MM.1S (cell line): ENCODE measurements around the gene CENPM.

Experiments used
- DNase-seq: peaks from one replicate; pipeline ENCODE4 v3.0.0-alpha.2; 2015
- H2AFZ ChIP-seq: fragments of 300-600 bp; sonication (generic); 2 replicates; pipeline ENCODE4 v1.6.0; 2016; ENCODE audit warnings: antibody characterized with exemption, low read length
- H3F3A ChIP-seq: fragments of 300-600 bp; sonication (generic); 2 replicates; pipeline ENCODE4 v1.6.1; 2016; ENCODE audit warnings: mild to moderate bottlenecking, antibody characterized with exemption, low read length, moderate library complexity, mixed read lengths; ENCODE audit not compliant: insufficient read depth
- H3K27ac ChIP-seq: fragments of 300-600 bp; sonication (generic); 2 replicates; pipeline ENCODE4 v1.5.1; 2016; ENCODE audit warnings: mild to moderate bottlenecking, low read length
- H3K27me3 ChIP-seq: fragments of 300-600 bp; sonication (generic); replicated peaks from 2 replicates; pipeline ENCODE4 v1.6.0; 2016; ENCODE audit warnings: low read length; ENCODE audit not compliant: insufficient read depth
- H3K36me3 ChIP-seq: fragments of 300-600 bp; sonication (generic); replicated peaks from 2 replicates; pipeline ENCODE4 v1.6.1; 2016; ENCODE audit warnings: mild to moderate bottlenecking, low read length, mixed read lengths; ENCODE audit not compliant: insufficient read depth
- H3K4me1 ChIP-seq: fragments of 300-600 bp; sonication (generic); 2 replicates; pipeline ENCODE4 v1.6.1; 2016; ENCODE audit warnings: low read length, mixed read lengths
- H3K4me2 ChIP-seq: fragments of 300-600 bp; sonication (generic); 2 replicates; pipeline ENCODE4 v1.6.0; 2016; ENCODE audit warnings: low read depth, low read length
- H3K4me3 ChIP-seq: fragments of 300-600 bp; sonication (generic); 2 replicates; pipeline ENCODE4 v1.5.1; 2016; ENCODE audit warnings: low read length, mixed read lengths
- H3K79me2 ChIP-seq: fragments of 300-600 bp; sonication (generic); 2 replicates; pipeline ENCODE4 v1.6.1; 2016; ENCODE audit warnings: mixed run types, low read length, mixed read lengths
- H3K9ac ChIP-seq: fragments of 300-600 bp; sonication (generic); 2 replicates; pipeline ENCODE4 v1.6.1; 2016; ENCODE audit warnings: low read length, mixed read lengths
- H3K9me2 ChIP-seq: fragments of 300-600 bp; sonication (generic); replicated peaks from 2 replicates; pipeline ENCODE4 v1.6.1; 2016; ENCODE audit warnings: mild to moderate bottlenecking, low read length, mixed read lengths; ENCODE audit not compliant: insufficient read depth
- H3K9me3 ChIP-seq: fragments of 300-600 bp; sonication (generic); replicated peaks from 2 replicates; pipeline ENCODE4 v1.6.1; 2016; ENCODE audit warnings: mild to moderate bottlenecking, low read length, mixed read lengths; ENCODE audit not compliant: insufficient read depth
- H4K20me1 ChIP-seq: fragments of 300-600 bp; sonication (generic); 2 replicates; pipeline ENCODE4 v1.6.1; 2016; ENCODE audit warnings: mild to moderate bottlenecking, low read length, moderate library complexity, mixed read lengths; ENCODE audit not compliant: insufficient read depth
- EZH2 ChIP-seq: fragments of 300-600 bp; sonication (generic); optimal IDR thresholded peaks from 2 replicates; pipeline ENCODE3; 2017; ENCODE audit warnings: low read depth, mild to moderate bottlenecking, antibody characterized with exemption, low read length, mixed read lengths
- EZH2phosphoT487 ChIP-seq: fragments of 300-600 bp; sonication (generic); IDR thresholded peaks from 2 replicates; pipeline ENCODE4 v1.6.1; 2018; ENCODE audit warnings: antibody characterized with exemption, low read length
- TF ChIP-seq, protein P1 (sequence below): fragments of 300-600 bp; sonication (generic); IDR thresholded peaks from 2 replicates; pipeline ENCODE4 v1.5.1; 2016; ENCODE audit warnings: antibody characterized with exemption, low read length, mixed read lengths

Gene CENPM

DNA sequence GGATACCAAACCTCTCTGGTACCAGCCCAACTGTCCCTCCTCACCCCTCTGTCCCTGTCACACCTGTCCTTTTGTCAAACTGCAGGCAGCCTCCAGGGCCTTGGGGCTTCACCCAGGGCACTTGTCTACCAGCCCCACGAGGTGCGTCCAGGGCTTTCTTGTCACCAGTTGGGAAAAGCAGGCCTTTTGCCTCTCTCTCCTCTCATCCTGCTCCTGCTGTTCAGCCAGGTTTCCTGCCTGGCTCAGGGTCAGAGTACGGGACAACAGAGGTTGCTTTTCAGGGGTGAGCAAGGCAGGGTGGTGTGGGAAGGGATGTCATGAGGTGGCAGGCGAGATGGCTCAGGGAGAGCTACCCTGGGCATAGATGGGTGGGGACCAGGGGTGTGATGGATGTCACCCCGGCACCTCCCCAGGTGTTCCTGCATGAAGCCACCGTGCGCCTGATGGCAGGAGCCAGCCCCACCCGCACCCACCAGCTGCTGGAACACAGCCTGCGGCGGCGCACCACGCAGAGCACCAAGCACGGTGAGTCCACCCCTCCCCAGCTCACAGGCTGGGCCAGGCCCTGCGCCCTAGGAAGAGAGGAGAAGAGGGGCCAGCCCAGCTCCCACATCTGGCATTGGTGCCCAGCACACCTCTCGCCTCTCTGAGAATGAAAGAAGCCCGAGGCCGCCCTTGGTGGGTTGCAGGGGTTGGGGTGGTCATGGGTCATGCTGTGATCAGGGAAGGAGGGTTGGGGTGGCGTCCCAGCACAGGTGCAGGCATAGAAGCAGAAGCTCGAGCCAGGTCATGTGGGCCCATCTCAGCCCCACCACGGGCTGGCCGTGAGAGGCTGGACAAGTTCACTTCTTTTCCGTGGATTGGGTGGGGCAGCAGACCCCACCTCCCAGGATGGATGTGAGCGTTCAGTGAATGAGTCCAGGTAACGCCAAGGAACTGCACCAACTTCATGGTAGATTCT lies 42.2 kb downstream of the CENPM start:
- Histone ChIP-seq H3K27me3 (peaks cover 4% of the 10 kb centered on the region; the same call in 1 of the 2 replicates), H3K4me2 (no peak overlapping the region), H3K36me3 (no peaks in the 10 kb centered on the region; the same call in 1 of the 2 replicates), H3K79me2 (no peaks in the 10 kb centered on the region), H2AFZ (no peak overlapping the region), H3K4me3 (no peak overlapping the region), H4K20me1 (no peaks in the 10 kb centered on the region), H3K27ac (no peak overlapping the region), H3K4me1 (peaks cover 21% of the 10 kb centered on the region), H3K9me3 (no peaks in the 10 kb centered on the region), H3F3A (peaks cover 15% of the 10 kb centered on the region), H3K9me2 (no peaks in the 10 kb centered on the region), H3K9ac (no peak overlapping the region)
- TF ChIP-seq EZH2 (no peak), EZH2phosphoT487 (no peak)
- TF ChIP-seq, protein P1, sequence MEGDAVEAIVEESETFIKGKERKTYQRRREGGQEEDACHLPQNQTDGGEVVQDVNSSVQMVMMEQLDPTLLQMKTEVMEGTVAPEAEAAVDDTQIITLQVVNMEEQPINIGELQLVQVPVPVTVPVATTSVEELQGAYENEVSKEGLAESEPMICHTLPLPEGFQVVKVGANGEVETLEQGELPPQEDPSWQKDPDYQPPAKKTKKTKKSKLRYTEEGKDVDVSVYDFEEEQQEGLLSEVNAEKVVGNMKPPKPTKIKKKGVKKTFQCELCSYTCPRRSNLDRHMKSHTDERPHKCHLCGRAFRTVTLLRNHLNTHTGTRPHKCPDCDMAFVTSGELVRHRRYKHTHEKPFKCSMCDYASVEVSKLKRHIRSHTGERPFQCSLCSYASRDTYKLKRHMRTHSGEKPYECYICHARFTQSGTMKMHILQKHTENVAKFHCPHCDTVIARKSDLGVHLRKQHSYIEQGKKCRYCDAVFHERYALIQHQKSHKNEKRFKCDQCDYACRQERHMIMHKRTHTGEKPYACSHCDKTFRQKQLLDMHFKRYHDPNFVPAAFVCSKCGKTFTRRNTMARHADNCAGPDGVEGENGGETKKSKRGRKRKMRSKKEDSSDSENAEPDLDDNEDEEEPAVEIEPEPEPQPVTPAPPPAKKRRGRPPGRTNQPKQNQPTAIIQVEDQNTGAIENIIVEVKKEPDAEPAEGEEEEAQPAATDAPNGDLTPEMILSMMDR = no peak
- DNase-seq = no peak

DNA sequence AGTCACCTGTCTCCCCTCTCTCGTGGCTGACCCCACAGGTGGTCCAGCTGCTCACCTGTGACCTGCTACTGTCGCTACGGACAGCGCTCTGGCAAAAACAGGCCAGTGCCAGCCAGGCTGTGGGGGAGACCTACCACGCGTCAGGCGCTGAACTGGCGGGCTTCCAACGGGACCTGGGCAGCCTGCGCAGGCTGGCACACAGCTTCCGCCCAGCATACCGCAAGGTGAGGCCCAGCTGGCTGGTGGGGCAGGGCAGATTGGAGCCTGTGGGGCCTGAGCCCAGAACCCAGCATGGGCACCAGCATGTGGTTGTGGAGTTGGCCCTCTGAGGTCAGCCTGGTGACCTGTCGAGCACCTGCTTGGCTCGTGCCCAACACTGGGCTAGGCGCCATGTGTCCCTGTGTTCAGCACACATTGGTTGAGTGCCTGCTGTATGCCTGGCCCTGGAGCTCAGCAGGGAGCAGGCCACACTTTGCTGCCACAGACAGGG lies 44.0 kb downstream of the CENPM start:
- Histone ChIP-seq H3F3A (peaks cover 10% of the 10 kb centered on the region), H3K36me3 (peaks cover 4% of the 10 kb centered on the region; the same call in 1 of the 2 replicates), H3K4me1 (peaks cover 10% of the 10 kb centered on the region), H3K9me3 (no peaks in the 10 kb centered on the region), H4K20me1 (no peaks in the 10 kb centered on the region), H3K9me2 (no peaks in the 10 kb centered on the region), H3K27me3 (no peaks in the 10 kb centered on the region), H2AFZ (no peak overlapping the region), H3K9ac (no peak overlapping the region), H3K4me2 (no peak overlapping the region), H3K27ac (no peak overlapping the region), H3K79me2 (no peaks in the 10 kb centered on the region), H3K4me3 (no peak overlapping the region)
- TF ChIP-seq EZH2 (no peak), EZH2phosphoT487 (no peak)
- TF ChIP-seq, protein P1 = no peak
- DNase-seq = no peak

DNA sequence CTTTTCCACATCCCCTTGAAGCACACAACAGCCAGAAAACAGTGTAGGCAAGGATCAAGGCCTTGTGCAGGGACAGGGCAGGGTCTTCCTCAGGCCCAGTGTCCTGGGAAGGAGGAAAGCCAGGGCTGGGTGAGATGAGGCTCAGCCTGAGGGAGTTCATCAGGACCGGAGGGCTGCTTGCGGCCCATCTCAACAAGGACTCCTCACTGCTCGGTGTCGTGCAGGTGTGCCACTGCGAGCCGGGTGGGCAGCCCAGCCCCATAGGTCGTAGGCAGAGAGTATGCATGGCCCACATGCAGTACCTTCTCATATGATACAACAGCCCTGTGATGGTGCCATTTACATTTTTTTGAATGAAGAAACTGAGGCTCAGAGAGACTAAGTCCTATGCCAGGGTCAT lies 44.9 kb downstream of the CENPM start:
- Histone ChIP-seq H3K4me3 (no peak overlapping the region), H3K79me2 (no peaks in the 10 kb centered on the region), H3K36me3 (peaks cover 9% of the 10 kb centered on the region), H3K9me2 (no peaks in the 10 kb centered on the region), H3K4me1 (0 out of 2 replicates have a peak, but pooled peaks cover under 1% of the 10 kb centered on the region), H3K27ac (no peak overlapping the region), H3K9me3 (no peaks in the 10 kb centered on the region), H2AFZ (no peak overlapping the region), H3K27me3 (no peaks in the 10 kb centered on the region), H3K9ac (no peak overlapping the region), H4K20me1 (no peaks in the 10 kb centered on the region), H3F3A (peaks cover under 1% of the 10 kb centered on the region; the same call in 1 of the 2 replicates), H3K4me2 (no peak overlapping the region)
- DNase-seq = no peak
- TF ChIP-seq EZH2 (no peak), EZH2phosphoT487 (no peak)
- TF ChIP-seq, protein P1 = no peak
